HG02678 (cell line): ENCODE data around the gene HHAT.

Experiments used
- ATAC-seq: cut with Tn5 transposase; IDR thresholded peaks from one replicate; pipeline ENCODE4 v1.9.1; 2021; ENCODE audit warnings: mild to moderate bottlenecking, moderate library complexity; ENCODE audit not compliant: unreplicated experiment

The HHAT gene

GRCh38 chr1:210477328-210477924 lies 148.7 kb downstream of the HHAT start:
- no peak for ATAC-seq

- no peak for ATAC-seq
These were observed 150.1 kb downstream of the HHAT start for GRCh38 chr1:210478820-210479219.

- ATAC-seq = no peak
These were observed 153.8 kb downstream of the HHAT start for GRCh38 chr1:210482491-210482890.

- ATAC-seq = no peak
These were observed 154.4 kb downstream of the HHAT start for GRCh38 chr1:210482945-210483617.

GRCh38 chr1:210483821-210484220 lies 155.1 kb downstream of the HHAT start:
- ATAC-seq = no peak

GRCh38 chr1:210487021-210487420 lies 158.3 kb downstream of the HHAT start:
- ATAC-seq = no peak

GRCh38 chr1:210489491-210489890 lies 160.8 kb downstream of the HHAT start:
- ATAC-seq = no peak

GRCh38 chr1:210490781-210491180 lies 162.1 kb downstream of the HHAT start:
- no peak for ATAC-seq

- no peak for ATAC-seq
These were observed 167.4 kb downstream of the HHAT start for GRCh38 chr1:210496063-210496462.

GRCh38 chr1:210499956-210500355 lies 171.3 kb downstream of the HHAT start:
- ATAC-seq = no peak

GRCh38 chr1:210500831-210501230 lies 172.1 kb downstream of the HHAT start:
- no peak for ATAC-seq

- no peak for ATAC-seq
These were observed 175.6 kb downstream of the HHAT start for GRCh38 chr1:210504286-210504685.

GRCh38 chr1:210505601-210506496 lies 177.1 kb downstream of the HHAT start:
- ATAC-seq = no peak

- no peak for ATAC-seq
These were observed 178.0 kb downstream of the HHAT start for GRCh38 chr1:210506689-210507088.

GRCh38 chr1:210516092-210516656 lies 187.5 kb downstream of the HHAT start:
- no peak for ATAC-seq

- ATAC-seq = no peak
These were observed 188.2 kb downstream of the HHAT start for GRCh38 chr1:210516697-210517459.

GRCh38 chr1:210523830-210524229 lies 195.1 kb downstream of the HHAT start:
- no peak for ATAC-seq

GRCh38 chr1:210525716-210526454 lies 197.2 kb downstream of the HHAT start:
- ATAC-seq = no peak

- no peak for ATAC-seq
These were observed 198.4 kb downstream of the HHAT start for GRCh38 chr1:210527091-210527490.
